SJSA1 (cell line): ENCODE data around the gene MSANTD4. TPM values are rescaled to one million over a fixed set of nuclear protein-coding genes. Genes with fewer than 3 reads are reported as not detected.
"Not testable (repeated sequence)": the region's sequence is repeated elsewhere in the genome, so short reads cannot be mapped to it uniquely, and the experiment has no call there.

Source experiments
- DNase-seq, 2 experiments: peaks; one replicate each; pipeline ENCODE4 v3.0.0-alpha.2; 2015 to 2020; ENCODE audit warnings: low spot score in 2 of 2, low read depth in 1 of 2
- H3K27ac ChIP-seq: fragments of 250-450 bp; sonication (Bioruptor Pico); 2 replicates; pipeline ENCODE4 v1.5.1; 2020; ENCODE audit warnings: mild to moderate bottlenecking, moderate library complexity
- H3K27me3 ChIP-seq: fragments of 250-450 bp; sonication (Bioruptor Pico); replicated peaks from 2 replicates; pipeline ENCODE4 v1.5.1; 2020; ENCODE audit warnings: mild to moderate bottlenecking, moderate library complexity
- H3K36me3 ChIP-seq: fragments of 250-450 bp; sonication (Bioruptor Pico); 2 replicates; pipeline ENCODE4 v1.5.1; 2020; ENCODE audit warnings: mild to moderate bottlenecking
- H3K4me1 ChIP-seq: fragments of 250-450 bp; sonication (Bioruptor Pico); replicated peaks from 2 replicates; pipeline ENCODE4 v1.6.1; 2021; ENCODE audit warnings: mild to moderate bottlenecking
- H3K4me3 ChIP-seq: fragments of 250-450 bp; sonication (Bioruptor Pico); 2 replicates; pipeline ENCODE4 v1.5.1; 2020; ENCODE audit warnings: mild to moderate bottlenecking
- H3K9me3 ChIP-seq: fragments of 250-450 bp; sonication (Bioruptor Pico); replicated peaks from 2 replicates; pipeline ENCODE4 v1.5.1; 2020; ENCODE audit warnings: mild to moderate bottlenecking
- total RNA-seq: library from RNA; depleted of rRNA; stranded (reverse); fragments of >200 nt; shearing (Covaris generic); gene quantifications from 2 replicates; pipeline ENCODE4 v1.2.3, GENCODE V29; 2014; rRNA removed

MSANTD4 gene
- 11.5 and 14.2 TPM in 2 replicates for total RNA-seq

DNA sequence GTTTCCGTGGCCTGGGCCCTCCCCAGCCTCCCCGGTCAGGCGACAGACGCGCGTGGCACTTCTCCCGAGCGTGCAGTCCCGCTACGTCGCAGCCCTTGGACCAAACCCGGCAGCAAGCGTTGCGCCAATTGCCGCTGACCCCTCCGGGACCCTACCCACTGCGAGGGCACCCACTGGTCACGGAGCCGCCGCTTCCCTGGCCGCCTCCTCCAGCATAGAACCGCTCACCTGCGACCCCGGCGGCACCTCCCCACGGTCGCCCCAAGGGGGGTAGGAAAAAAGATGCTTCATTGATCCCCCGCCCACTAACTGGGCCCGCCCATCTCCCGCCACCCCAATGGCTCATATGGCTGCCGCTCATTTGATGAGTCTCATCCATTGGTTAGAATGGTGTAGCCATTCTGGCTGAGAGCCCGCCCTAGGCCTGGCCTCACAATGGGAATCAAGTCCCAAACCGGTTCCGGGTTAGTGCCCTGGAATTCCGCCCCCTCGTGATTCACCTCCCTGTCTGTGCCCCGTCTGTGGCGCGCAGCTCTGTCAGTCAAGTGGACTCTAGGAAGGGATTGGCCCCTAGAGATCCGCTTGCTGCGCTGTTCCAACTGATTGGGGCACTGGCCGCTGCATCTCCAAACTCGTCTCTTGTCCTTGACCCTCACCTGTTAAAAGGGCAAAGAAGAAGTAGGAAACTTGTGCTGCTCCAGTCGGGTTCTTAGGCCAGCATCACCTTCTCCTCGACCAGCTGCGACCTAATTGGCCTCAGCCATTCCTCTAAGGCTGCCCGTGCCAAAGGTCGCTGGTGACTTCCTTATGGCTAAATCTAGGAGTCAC, at the start of gene MSANTD4:
TSS of gene MSANTD4 (minus strand) at position 274 of the 828 bp plus-strand sequence. CDS start 11,323 bp downstream, outside the sequence.
- Histone ChIP-seq H3K4me1 (no peaks in the 10 kb centered on the region), H3K4me3 (peak within 1 kb of the TSS; percentile 85), H3K9me3 (no peaks in the 10 kb centered on the region), H3K27me3 (no peaks in the 10 kb centered on the region), H3K27ac (0 out of 2 replicates have a peak within 1 kb of the TSS, but pooled peaks have one; percentile 43), H3K36me3 (no peaks in the 10 kb centered on the region)
- peak; percentile 81 to 96 for DNase-seq

DNA sequence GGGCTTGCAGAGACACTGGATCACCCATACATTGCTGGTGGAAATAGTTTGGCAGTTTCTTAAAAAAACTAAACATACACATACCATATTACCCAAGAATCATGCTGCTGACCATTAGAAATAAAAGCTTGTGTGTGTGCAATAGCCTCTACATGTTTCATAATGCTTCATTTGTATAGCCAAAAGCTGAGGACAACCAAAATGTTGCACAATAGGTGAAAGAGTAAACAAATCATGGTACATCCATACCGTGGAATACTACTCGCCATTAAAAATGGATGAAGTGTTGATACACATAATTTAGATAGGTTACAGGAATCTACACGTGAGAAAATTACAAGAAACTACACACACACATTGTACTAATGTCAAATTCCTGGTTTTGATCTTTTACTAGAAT, 48.6 kb upstream of the MSANTD4 start:
- Histone ChIP-seq H3K4me3 (no peak overlapping the region), H3K4me1 (no peaks in the 10 kb centered on the region), H3K9me3 (no peaks in the 10 kb centered on the region), H3K27me3 (no peaks in the 10 kb centered on the region), H3K27ac (no peak overlapping the region), H3K36me3 (no peaks in the 10 kb centered on the region)
- no peak for DNase-seq

DNA sequence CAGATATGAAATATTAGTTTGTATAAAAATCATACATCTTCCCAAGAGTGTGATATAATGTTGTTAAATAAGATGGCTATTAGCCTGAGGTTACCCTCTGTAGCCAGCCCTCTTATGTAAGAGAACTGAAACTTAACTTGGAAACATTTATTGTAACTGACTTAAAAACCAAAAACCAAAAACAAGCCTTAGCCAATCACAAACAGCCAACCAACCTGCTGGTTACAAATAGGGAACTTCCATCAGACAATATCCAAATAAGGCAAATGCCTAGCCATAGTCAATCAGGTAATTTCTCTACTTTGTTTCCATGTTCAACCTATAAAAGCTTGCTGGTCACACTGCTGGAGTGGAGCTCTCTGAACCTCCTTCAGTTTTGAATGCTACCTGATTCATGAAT, 41.0 kb upstream of the MSANTD4 start:
- DNase-seq = no peak
- H3K27ac ChIP-seq = no peak overlapping the region
- no peaks in the 10 kb centered on the region for H3K27me3 ChIP-seq
- no peaks in the 10 kb centered on the region for H3K9me3 ChIP-seq
- no peaks in the 10 kb centered on the region for H3K36me3 ChIP-seq
- H3K4me1 ChIP-seq = no peaks in the 10 kb centered on the region
- H3K4me3 ChIP-seq = no peak overlapping the region

DNA sequence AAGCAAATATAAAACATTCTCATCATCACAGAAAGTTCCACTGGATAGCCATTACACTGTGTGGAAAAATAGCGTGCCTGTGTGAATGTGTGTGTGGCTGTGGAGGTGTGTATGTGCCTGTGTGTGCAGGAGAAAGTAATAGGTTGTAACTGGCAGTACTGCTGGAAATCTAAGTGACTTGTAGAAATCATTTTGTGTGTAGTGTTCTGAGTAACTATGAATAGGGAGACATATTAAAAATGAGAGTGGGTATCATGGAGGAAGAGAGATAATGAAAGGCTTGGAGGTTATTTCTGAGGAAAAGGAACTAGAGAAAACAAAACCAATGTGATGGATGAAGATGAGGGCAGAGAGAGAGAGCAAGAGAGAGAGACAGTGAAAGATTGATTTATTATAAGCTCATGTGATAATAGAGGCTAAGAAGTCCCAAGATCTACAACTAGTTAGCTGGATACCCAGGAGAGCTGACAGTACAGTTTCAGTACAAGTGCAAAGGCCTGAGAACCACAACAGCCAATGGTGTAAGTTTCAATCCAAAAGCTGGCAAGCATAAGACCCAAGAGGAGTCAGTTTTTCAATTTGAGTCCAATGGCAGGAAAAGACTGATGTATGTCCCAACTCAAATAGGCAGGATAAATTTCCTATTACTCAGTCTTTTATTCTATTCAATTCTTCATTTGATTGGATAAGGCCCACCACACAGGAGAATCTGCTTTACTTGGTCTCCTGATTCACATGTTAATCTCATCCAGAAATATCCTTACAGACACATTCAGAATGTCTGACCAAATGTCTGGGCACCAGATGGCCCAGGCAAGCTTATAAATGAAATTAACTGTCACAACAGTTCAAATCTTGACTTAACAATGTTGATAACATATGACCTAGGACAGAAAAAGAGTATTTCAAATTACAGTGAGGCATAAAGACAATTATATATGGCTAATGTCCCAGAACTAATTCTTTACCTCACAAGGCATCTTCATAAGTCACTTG, 40.2 kb upstream of the MSANTD4 start:
- Histone ChIP-seq H3K4me1 (no peaks in the 10 kb centered on the region), H3K27ac (no peak overlapping the region), H3K36me3 (no peaks in the 10 kb centered on the region), H3K4me3 (no peak overlapping the region), H3K27me3 (no peaks in the 10 kb centered on the region), H3K9me3 (no peaks in the 10 kb centered on the region)
- DNase-seq = no peak

DNA sequence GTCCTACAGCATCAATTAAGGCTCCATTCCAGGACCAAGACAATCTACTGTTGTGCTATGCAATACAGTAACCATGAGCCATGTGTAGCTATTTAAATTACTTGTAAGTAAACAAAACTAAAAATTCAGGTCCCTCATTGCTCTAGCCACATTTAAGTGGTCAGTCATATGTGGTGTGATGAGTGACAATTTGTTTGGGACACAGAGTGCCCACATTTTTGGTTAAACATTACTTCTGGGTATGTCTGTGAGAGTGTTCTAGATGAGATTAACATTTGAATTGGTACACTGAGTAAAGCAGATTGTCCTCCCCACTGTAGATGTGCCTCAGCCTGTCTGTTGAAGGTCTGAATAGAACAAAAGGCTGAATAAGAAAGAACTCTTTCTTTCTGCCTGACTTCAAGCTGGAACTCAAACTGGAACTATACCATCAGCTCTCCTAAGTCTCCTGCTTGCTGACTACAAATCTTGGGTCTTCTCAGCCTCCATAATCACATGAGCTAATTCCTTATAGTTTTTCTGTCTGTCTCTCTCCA, 39.3 kb upstream of the MSANTD4 start:
- Histone ChIP-seq H3K9me3 (no peaks in the 10 kb centered on the region), H3K27me3 (no peaks in the 10 kb centered on the region), H3K4me3 (no peak overlapping the region), H3K4me1 (no peaks in the 10 kb centered on the region), H3K27ac (no peak overlapping the region), H3K36me3 (no peaks in the 10 kb centered on the region)
- DNase-seq = no peak

DNA sequence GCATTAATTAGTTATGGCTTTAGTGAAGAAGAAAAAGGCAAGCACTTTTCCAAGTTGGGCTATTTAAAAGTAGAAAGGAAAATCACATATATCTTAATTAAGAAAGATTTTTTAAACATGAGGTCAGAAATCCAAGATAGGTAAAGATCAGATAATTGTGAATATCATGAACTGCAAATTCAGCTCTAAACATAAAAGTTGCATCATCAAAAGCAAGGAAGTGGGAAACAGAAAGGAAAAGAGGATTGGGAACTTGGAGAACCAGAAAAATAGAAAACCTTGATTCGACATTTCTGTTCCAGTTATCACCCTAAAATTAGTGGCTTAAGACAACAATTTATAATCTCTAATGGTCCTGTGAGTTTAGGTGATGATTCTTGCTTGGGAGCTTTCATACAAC, 37.6 kb upstream of the MSANTD4 start:
- no peaks in the 10 kb centered on the region for H3K9me3 ChIP-seq
- no peak for DNase-seq
- H3K27ac ChIP-seq = no peak overlapping the region
- H3K4me3 ChIP-seq = no peak overlapping the region
- H3K27me3 ChIP-seq = no peaks in the 10 kb centered on the region
- no peaks in the 10 kb centered on the region for H3K36me3 ChIP-seq
- no peaks in the 10 kb centered on the region for H3K4me1 ChIP-seq

DNA sequence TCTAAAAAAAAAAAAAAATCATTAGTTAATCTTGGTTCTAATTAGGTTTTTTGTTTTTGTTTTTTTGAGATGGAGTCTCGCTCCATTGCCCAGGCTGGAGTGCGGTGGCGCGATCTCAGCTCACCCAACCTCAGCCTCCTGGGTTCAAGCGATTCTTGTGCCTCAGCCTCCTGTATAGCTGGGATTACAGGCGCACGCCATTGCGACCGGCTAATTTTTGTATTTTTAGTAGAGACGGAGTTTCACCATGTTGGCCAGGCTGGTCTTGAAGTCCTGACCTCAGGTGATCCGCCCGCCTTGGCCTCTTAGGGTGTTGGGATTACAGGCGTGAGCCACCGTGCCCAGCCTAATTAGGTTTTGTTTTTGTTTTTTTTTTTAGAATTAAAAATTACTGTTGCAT, 36.3 kb upstream of the MSANTD4 start:
- DNase-seq, H3K4me1 ChIP-seq, H3K4me3 ChIP-seq, H3K27me3 ChIP-seq, H3K27ac ChIP-seq, H3K36me3 ChIP-seq, H3K9me3 ChIP-seq: not testable (repeated sequence)

DNA sequence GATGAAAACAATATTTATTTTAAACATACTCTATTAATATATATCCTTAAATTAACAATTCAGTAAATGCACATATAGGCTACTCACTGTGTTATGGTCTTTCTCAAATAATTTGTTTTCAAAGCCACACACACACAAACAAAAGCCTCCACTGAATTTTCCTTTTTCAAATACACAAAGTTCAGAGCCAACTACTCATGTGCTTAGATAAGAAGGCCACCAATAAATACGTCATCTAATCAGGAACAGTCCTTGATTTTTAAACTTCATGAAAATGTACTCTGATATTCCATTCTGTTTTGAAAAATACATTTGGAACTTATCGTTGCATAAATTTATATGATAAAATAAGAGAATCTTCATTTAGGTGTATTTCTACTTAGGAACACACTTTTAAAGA, 29.1 kb upstream of the MSANTD4 start:
- H3K27ac ChIP-seq = no peak overlapping the region

DNA sequence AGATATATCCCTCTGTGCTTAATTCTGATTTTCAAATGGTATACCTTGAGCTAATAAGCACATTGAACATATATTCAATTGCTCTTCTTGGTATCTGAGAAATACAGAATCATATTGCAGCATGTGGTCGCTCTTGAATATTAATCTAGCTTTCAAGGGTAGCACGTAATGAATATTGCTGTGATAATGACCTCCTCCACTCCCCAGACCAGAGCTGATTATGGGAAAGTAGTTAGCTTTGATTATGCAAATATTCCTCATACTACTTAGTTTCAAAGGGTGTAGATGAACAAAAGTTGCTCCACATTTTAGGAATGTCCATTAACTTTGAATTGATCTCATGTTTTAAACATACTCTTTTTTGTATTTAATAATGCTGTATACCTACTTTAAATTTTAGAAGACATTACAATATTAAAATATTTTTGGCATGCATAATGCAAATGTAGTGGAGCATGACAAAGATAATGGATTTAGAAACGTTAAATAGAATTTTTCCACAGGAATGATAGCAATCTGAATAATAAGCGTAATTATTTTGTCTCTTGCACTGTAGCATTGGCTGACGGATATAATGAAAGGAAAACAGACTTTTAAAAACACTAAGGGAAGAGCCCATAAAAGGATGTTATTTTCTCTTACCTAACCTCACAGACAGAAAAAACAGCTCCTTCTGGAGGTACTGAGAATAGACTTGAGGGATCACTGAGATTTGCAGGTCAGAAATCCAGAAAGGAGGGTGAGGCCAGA, 27.9 kb upstream of the MSANTD4 start:
- Histone ChIP-seq H3K4me3 (no peak overlapping the region), H3K36me3 (no peaks in the 10 kb centered on the region), H3K27ac (no peak overlapping the region), H3K9me3 (no peaks in the 10 kb centered on the region), H3K27me3 (no peaks in the 10 kb centered on the region), H3K4me1 (no peaks in the 10 kb centered on the region)
- DNase-seq = no peak

More for the DNA sequence above, 29.1 kb upstream of the MSANTD4 start:
- Histone ChIP-seq H3K9me3 (no peaks in the 10 kb centered on the region), H3K4me1 (no peaks in the 10 kb centered on the region), H3K4me3 (no peak overlapping the region), H3K27me3 (no peaks in the 10 kb centered on the region), H3K36me3 (no peaks in the 10 kb centered on the region)
- no peak for DNase-seq

DNA sequence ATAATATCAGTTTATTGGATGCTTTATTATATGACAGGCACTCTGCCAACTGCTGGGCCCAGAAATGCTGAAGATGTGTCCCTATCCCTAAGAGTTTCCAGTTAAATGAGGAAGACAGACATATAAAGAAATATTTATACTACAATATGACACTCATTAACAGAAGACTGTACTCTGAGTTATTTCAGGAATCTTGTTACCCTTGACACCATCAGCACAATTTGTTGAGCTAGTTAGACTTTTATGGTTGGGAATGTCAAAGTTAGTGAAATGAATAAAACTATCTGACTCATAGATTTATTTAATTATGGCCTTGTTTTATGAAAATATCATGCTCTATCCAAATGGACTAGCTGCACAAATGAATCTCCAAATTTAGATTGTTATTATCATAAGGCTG, 25.6 kb upstream of the MSANTD4 start:
- DNase-seq = no peak
- H3K36me3 ChIP-seq = no peaks in the 10 kb centered on the region
- H3K9me3 ChIP-seq = no peaks in the 10 kb centered on the region
- H3K4me1 ChIP-seq = no peaks in the 10 kb centered on the region
- no peak overlapping the region for H3K4me3 ChIP-seq
- H3K27me3 ChIP-seq = no peaks in the 10 kb centered on the region
- H3K27ac ChIP-seq = no peak overlapping the region

DNA sequence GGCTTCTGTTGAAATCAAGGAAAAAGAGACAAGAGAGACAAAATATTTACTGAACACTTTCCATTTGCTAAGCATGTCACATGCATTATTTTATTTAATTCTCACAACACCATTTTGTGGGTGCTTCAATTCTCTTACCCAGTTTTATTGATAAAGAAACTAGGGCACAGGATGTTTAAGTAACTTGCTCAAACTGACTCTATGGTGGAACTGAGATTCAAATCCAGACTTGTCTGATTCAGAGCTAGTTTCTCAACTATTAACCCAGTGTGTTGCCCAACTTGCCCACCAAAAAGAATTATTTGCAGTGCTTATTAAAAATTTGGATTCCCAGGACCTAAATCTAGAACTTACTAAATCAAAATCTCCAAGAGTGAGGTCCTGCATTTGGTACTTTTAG, 21.5 kb upstream of the MSANTD4 start:
- Histone ChIP-seq H3K9me3 (no peaks in the 10 kb centered on the region), H3K36me3 (no peaks in the 10 kb centered on the region), H3K4me1 (no peaks in the 10 kb centered on the region), H3K27ac (no peak overlapping the region), H3K27me3 (no peaks in the 10 kb centered on the region), H3K4me3 (no peak overlapping the region)
- DNase-seq = no peak

DNA sequence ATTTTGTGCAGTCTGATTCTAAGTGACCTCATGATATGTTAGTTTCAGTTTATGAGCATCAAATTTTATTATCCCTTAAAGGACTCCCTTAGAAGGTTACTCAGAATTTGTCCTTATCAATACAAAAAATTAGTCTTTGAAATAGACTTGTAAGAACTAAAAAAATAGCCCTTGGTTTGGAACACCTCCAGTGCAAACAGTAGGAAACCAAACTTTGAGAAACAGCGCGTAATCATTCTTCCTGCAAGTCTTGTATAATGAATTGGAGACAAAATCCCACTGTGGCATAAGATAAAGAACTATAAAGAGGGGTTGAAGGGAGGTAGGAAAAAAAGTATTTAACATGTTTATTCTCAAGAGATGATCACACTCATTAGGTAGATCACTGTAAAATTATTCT, 10.8 kb upstream of the MSANTD4 start:
- Histone ChIP-seq H3K27ac (no peak overlapping the region), H3K9me3 (no peaks in the 10 kb centered on the region), H3K4me1 (peaks cover 11% of the 10 kb centered on the region), H3K36me3 (no peaks in the 10 kb centered on the region), H3K27me3 (no peaks in the 10 kb centered on the region), H3K4me3 (no peak overlapping the region)
- no peak for DNase-seq

DNA sequence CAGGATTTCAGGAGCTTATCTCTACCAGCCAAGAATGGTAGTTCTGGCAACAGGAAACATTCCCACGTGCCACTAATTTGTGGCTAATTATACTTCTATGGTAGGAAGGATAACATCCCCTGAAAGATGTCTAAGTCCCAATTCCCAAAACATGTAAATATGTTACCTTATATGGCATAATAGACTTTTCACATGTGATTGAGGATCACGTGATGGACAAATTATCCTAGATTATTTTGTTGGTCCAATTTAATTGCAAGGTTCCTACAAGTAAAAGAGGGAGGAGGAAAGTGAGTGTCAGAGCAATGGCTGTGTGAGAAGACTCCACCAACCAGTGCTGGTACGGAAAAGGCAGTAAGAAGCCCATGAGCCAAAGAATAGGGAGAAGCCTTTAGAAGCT, 9.9 kb upstream of the MSANTD4 start:
- H3K27me3 ChIP-seq = no peaks in the 10 kb centered on the region
- H3K9me3 ChIP-seq = no peaks in the 10 kb centered on the region
- DNase-seq = no peak
- peak overlapping the region; percentile 21; the same call in 1 of the 2 replicates for H3K27ac ChIP-seq
- H3K4me1 ChIP-seq = peaks cover 11% of the 10 kb centered on the region
- H3K4me3 ChIP-seq = no peak overlapping the region
- H3K36me3 ChIP-seq = no peaks in the 10 kb centered on the region
